Measurements from ENCODE around the gene FGD5.

Gene FGD5

DNA sequence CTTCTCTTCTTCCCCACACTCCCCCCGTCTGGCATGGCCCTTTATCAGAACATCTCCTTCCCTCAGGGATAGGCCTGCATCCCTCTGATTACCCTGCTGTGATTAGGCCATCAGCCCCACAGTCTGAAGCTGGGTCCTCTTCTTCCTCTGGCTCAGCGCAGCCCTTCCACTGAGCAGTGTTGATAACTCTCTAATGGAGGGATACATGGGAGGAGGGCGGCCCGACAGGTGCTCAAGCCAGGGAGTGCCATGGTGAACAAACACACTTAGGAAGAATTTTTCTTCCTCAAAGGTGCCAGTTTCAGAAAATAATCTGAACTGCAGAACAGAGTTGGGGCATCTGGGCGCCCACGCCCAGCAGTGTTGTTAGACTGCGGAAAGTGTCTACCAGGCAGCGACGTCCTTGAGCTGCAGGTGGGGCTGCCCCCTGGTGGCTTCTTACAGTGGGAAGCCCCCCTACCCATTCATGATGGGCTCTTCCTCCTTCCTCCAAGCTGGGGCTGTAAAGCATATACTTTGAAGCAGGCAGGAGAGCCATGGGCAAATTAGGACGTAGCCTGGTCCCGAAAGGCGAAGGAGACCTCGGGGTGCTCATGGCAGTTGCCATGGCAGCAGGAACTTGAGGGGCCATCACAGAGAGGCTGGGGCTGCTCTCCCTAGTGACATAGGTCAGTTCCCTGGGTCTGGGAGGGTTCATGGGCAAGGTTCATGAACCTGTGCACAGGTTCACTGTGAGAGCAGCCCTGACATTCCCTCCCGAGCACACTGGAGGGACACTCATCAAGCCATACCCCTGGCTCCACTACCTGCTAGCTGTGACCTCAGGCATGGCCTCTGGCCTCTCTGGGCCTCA, 95.4 kb downstream of the FGD5 start:
- in situ Hi-C loops (cut with HindIII; ENCODE audit: low sequenced_read_pairs), result no loop called here

DNA sequence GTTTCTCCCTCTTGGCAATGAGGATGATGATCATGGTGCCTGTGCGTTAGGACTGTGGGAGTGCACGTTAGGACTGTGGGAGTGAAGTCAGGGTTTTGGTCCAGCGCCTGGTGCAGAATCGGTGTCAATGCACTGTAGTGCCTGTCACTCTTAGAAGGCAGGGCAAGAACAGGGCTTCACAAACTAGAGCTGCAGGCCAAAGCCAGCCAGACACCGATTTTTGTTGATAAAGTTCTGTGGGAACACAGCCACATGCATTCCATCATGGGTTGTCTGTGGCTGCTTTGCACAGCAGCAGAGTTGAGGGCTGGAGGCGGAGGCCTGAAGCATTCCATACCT, 96.0 kb downstream of the FGD5 start:
- in situ Hi-C loops (cut with HindIII; ENCODE audit: low sequenced_read_pairs), result no loop called here

DNA sequence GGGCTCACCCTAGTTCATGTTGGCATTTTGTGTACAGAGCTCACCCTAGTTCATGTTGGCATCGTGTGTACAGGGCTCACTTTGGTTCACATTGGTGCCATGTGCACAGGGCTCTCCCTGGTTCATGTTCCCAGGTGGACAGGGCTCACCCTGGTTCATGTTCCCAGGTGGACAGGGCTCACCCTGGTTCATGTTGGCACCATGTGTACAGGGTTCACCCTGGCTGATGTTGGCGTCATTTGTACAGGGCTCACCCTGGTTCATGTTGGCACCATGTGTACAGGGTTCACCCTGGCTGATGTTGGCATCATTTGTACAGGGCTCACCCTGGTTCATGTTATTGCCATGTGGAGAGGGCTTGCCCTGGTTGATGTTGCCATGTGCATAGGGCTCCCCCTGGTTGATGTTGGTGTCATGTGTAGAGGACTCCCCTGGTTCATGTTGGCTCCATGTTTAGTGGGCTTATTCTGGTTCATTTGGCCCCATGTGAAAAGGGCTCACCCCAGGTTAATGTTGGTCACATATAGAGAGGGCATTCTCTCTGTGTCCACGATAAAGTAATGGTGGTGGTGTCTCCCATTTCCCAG, 97.0 kb downstream of the FGD5 start:
- in situ Hi-C loops (cut with HindIII; ENCODE audit: low sequenced_read_pairs), result no loop called here

- in situ Hi-C loops (cut with HindIII; ENCODE audit: low sequenced_read_pairs), result no loop called here
Observed at GRCh38 chr3:14918356-14918860, 99.6 kb downstream of the FGD5 start.

DNA sequence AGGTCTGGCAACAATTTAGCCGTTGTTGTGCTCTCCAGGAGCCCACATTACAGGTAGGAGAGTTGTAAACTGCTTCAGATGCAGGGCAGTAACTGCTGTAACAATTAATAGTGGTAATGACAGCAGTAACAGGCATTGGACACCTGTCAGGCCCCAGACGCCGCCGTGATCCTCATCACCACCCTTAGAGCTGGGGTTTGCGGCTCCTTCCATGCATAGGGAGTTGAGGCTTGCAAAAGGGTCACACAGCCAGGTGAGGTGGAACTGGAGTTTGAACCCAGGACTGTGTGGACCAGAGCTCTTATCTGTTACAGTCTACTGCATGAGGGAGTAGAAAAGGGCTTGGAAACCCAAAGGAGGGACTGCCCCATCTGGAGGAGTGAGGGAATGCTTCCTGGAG, 101.8 kb downstream of the FGD5 start:
- in situ Hi-C loops (cut with HindIII; ENCODE audit: low sequenced_read_pairs), result no loop called here

GRCh38 chr3:14921034-14921616, 102.4 kb downstream of the FGD5 start:
- in situ Hi-C loops (cut with HindIII; ENCODE audit: low sequenced_read_pairs), result no loop called here

DNA sequence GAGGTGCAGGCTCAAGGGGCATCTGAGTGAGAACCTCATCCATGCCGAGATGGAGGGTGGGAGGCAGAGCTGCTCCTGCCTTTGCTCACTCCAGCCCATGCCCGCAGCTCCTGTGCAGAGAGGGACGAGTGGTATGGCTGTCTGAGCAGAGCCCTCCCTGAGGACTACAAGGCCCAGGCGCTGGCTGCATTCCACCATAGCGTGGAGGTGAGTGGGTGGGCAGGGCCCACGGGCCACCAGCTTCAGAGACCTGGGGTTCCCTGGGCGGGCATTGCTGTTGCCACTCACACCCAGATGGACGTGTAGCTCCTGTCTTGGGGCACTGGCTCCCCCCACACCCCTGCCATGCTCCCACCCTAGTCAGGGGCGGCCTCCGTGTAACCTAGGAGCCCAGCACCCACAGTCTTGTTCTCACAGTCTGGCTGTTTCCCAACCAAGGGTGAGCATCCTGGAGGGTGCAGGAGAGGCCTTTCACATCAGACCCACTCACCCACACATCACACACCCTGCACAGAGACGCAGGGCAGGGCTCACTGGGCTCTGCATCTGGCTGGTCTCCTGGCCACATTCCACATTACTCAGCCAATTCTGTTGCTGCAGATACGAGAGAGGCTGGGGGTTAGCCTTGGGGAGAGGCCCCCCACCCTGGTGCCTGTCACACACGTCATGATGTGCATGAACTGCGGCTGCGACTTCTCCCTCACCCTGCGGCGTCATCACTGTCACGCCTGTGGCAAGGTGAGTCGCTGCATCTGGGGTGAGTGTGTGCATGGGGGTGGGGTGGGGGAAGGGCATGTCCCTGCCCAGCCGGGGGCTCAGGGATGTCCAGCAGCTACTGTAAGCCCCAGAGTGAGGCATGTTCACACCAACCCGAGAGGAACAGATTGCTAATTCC, 103.3 kb downstream of the FGD5 start:
- in situ Hi-C loops (cut with HindIII; ENCODE audit: low sequenced_read_pairs), result no loop called here

DNA sequence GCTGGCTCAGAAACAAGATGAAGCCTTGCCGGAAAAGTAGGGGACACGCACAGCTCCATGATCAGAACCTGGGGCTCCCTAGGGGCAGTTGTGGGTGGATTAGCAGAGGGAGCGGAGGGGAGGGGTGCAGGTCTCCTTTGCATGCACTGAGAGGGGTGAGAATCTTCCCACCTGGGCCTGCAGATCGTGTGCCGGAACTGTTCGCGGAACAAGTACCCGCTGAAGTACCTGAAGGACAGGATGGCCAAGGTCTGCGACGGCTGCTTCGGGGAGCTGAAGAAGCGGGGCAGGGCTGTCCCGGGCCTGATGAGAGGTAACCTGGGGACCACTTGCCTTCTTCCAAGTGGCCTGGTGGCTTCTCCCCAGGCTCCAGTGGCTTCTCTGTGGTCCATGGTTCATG, 104.1 kb downstream of the FGD5 start:
- in situ Hi-C loops (cut with HindIII; ENCODE audit: low sequenced_read_pairs), result no loop called here

DNA sequence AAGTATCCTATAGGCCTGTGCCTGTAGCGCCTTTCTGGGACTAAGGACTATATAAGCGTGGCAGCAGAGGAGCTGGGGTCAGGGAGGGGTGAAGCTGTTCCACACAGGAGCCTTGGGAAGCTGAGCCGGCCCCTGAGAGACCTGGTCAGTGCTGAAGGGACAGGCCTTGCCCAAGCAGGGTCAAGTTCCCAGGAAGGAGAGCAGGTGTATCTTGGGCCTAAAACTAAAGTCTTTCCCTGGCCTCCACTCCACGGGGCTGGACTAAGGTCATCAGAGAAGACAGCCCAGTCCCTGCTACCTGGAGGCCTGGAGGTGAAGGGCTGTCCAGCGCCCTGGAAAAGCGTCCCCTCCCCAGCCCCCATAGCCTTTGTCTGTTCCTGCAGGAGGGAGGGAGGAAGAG, 104.7 kb downstream of the FGD5 start:
- in situ Hi-C loops (cut with HindIII; ENCODE audit: low sequenced_read_pairs), result no loop called here

GRCh38 chr3:14925729-14926591, 107.2 kb downstream of the FGD5 start:
- in situ Hi-C loops (cut with HindIII; ENCODE audit: low sequenced_read_pairs), result loop anchor here (5.0 kb wide), 3 partner anchors 104 to 139 kb away; no protein-coding TSS in a partner anchor

DNA sequence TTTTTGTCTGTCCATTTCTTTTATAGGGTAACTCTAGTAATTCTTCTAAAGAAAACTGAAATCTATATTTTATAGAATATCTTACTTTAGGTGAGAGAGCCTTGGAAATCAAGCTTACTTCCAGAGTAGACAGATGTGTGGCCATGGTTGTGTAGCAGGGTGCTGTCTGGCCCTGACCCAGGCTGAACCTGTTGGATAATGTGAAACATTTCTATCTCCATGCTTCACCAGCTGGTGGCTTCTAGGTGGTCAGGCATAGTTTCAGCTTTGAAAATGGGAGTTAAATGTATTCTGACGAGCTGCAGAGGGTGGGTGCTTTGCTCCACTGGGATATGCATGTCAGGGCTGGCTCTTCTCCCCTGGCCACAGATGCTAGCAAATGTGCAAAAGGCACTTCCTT, 107.8 kb downstream of the FGD5 start:
- in situ Hi-C loops (cut with HindIII; ENCODE audit: low sequenced_read_pairs), result loop anchor here (5.0 kb wide), 3 partner anchors 104 to 139 kb away; no protein-coding TSS in a partner anchor

DNA sequence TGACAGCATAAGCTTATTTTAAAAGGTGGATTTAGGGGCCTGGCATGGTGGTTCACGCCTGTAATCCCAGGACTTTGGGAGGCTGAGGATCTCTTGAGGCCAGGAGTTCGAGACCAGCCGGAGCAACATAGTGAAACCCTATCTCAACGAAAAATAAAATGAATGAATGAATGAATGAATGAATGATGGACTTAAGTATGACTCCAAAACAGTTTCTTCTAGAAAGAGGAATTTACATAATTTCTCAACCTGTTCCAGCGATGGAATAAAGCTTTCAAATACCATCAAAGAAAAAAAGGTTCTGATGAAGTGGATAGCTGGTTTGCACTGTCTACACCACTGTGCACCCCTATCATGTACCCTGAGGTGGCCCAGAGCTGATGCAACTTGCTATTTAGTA, 108.5 kb downstream of the FGD5 start:
- in situ Hi-C loops (cut with HindIII; ENCODE audit: low sequenced_read_pairs), result loop anchor here (5.0 kb wide), 3 partner anchors 105 to 140 kb away; no protein-coding TSS in a partner anchor

GRCh38 chr3:14929310-14930074, 110.7 kb downstream of the FGD5 start:
- in situ Hi-C loops (cut with HindIII; ENCODE audit: low sequenced_read_pairs), result loop anchor here (5.0 kb wide), 3 partner anchors 107 to 142 kb away; no protein-coding TSS in a partner anchor

DNA sequence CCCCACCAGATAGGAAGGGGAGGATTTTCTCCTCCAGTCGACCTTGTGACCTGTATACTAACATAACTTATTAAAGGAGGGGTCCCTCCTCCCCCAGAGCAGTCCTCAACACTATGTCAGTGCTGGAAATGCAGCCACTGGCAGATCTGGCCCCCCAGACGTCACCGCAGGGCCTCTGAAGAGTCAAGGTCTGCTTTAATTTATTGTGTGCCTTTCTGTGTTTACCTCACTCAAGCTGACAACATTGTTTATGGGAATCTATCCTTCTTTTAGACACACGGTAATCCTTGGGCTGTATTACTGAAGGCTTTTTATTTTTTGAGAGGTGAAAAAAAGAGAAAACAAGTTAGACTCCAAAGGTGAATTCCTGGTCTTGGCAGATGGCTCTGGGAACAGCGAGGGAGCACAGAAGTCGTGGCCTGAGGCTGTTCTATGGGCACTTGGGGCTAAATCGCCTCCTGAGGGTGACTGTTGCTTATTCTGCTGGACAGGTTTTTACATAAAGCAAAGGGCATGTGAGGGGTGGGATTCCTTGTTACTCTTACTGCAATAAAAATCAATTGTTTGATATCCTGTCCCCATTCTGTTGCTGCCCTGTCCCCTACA, 115.2 kb downstream of the FGD5 start:
- in situ Hi-C loops (cut with HindIII; ENCODE audit: low sequenced_read_pairs), result no loop called here

DNA sequence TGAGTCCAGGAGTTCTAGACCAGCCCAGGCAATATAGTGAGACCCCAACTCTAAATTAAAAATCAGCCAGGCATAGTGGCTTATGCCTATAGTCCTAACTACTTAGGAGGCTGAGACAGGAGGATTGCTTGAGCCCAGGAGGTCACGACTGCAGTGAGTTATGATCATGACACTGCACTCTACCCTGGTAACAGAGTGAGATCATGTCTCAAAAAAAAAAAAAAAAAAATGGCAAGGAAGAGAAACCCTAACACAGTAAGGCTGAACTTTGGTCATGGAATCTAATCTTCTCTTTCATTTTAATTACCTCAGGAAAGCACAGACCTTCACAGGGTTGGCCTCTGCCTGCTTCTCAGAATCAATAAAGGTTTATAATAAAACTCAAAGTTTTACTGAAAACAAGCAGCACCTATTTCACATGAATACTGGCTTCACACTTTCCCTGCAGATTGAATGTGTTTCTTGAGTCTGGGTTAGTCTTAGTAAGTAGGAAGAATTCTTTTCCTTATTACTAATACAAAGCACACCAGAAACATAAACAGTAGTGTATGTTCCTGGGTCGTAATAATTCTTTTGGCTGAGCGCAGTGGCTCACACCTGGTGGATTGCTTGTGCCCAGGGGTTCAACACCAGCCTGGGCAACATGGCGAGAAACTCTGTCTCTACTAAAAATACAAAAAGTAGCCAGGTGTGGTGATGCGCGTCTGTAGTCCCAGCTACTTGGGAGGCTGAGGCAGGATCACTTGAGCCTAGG, 117.0 kb downstream of the FGD5 start:
- in situ Hi-C loops (cut with HindIII; ENCODE audit: low sequenced_read_pairs), result no loop called here

GRCh38 chr3:14938954-14939353, 120.2 kb downstream of the FGD5 start:
- in situ Hi-C loops (cut with HindIII; ENCODE audit: low sequenced_read_pairs), result no loop called here

- in situ Hi-C loops (cut with HindIII; ENCODE audit: low sequenced_read_pairs), result loop anchor here (10.0 kb wide), 1 partner anchor 57 kb away; no protein-coding TSS in a partner anchor
Observed at GRCh38 chr3:14941871-14942270, 123.1 kb downstream of the FGD5 start.

GRCh38 chr3:14943042-14943441, 124.3 kb downstream of the FGD5 start:
- in situ Hi-C loops (cut with HindIII; ENCODE audit: low sequenced_read_pairs), result loop anchor here (10.0 kb wide), 1 partner anchor 58 kb away; no protein-coding TSS in a partner anchor
